Stimulated activated naive CD4-positive, alpha-beta T cell (primary cell): ENCODE data around the gene ULK4.

Source experiments
- DNase-seq, 6 experiments: peaks; one replicate each; lab custom pipeline; 2025; lab: John Stamatoyannopoulos, UW

ULK4 gene

DNA sequence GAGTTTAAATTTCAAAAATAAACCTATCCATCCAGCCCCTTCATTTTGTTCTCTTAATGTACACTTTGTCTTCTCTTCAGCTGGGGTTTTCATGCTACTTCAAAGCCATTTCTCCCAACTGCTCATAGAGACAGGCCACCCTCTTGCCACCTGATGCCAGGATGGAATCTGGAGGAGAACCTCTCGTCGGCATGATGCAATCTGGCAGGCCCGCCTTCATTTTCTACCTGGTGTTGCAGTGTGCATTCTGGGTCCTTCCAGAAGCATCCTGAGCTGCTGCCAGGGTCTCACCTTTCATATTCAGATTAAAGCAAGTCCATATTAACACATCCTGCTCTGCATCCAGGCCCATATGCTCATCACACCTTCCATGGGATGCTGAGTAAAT lies 701.8 kb downstream of the ULK4 start:
- no peak for DNase-seq

DNA sequence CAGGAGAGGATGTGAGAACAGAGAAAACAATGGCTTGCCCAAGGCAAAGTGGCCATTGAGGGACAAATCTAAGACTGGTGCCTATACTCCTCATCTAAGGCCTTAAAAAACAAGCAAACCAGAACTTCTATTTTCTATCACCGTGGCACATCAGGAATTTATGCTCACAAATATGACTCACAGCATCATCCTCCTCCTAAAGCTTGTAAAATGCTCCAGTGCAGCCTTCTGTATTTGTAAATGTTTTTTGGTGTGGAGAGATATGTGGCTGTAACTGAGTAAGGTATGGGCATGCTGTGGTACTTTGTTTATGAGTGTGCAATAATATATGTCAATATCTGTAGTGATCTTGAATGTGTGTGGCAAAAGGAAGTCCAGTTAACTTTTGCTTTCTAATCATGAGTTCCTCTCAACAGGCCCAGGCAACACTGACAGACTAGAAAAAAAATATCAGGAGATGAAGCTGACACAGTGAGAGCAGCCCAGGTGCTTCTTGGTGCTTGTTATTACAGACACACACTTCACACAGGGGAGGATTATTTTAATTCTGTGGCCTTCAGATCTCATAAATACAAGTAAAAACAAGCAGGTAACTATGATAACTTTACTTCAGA lies 702.3 kb downstream of the ULK4 start:
- no peak for DNase-seq

GRCh38 chr3:41258239-41258800 lies 703.6 kb downstream of the ULK4 start:
- DNase-seq = no peak

DNA sequence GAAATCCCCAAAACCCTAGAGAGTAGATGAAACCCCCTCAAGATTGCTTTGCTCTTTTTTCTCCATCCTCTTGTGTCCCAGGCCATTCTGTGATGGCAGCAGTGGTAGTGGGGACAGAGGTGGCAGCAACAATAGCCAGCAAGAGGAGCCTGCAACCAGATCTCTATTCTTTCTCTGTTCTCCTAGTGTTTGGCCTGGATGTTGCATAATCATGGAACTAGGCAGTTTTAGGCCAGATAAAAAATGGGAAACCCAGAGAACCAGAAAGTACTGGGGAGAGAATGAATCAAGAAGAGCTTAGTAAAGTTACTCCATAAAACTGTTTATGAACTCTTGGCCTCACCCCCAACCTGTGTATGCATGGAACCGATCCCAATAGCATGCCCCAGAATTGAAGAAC lies 710.3 kb downstream of the ULK4 start:
- DNase-seq = no peak

DNA sequence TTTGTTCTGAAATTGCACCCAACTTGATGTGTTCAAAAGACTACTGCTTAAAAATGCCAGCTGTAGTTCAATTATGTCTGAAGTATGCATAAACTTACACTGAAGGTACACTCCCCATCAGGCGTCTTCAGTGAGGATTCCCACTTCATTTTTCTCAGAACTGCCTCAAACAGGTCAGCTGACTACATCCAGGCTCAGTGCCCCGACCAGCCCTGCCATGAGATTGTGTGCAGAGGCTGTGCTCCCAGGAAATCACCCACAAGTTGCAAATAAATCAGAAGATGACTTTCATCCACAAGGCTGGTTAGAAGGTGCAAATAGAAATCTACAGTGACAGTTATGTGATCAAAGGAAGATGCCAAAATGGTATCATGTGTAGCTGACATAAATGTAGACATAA lies 711.1 kb downstream of the ULK4 start:
- no peak for DNase-seq

GRCh38 chr3:41249318-41249717 lies 712.6 kb downstream of the ULK4 start:
- DNase-seq = no peak

DNA sequence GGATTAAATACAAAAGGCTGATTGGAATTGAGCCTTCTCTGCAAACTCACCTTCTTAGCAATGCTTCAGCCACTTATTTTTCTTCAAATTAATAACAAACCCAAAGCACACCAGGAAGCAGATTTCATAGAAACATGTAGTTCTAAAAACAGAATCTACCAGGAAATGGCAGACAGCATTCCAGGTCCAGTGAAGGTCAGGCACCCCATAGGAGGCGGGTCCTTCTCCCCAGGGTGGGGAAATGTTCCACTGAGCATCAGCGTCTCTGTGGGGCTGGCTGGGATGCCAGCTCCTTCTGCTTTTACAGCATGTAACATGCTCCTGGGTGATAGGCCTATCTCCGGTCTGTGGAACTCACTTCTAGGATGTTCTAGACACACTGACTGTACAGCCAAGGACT lies 713.4 kb downstream of the ULK4 start:
- DNase-seq = no peak

- DNase-seq = no peak
Observed at GRCh38 chr3:41247055-41248004, 714.6 kb downstream of the ULK4 start.

DNA sequence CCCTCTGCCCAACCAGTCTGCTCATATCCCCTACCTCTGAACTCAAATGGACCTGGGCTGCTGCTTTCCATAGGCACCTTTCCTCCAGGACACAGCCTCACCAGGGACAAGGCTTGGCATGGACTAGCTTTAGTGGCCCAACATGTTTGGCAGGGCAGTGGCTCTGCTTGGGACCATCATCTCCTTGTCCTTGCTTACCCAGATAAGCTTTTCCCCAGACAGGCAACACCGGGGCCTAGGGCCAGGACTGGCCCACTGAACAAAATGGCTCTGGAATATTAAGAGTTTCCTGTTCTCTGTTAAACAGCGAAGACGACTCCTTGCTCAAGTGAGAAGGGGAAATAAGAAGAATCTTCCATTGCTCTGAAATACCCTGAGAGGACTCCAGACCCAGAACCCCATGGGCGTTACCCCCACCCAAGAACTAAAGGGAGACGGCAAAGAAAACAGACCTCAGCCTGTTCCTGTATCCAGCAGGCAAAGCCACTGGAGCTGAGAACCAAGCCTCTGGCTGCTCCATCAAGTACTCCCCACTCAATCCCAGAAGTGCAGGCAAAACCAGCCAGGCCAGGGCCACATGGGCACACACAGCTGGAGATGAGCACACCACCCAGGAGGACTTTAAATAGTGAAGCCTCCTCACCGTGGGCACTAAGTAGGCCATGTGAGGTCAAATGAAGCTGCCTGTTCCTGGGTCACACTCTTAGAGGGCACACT lies 717.1 kb downstream of the ULK4 start:
- no peak for DNase-seq

- no peak for DNase-seq
Observed at GRCh38 chr3:41243183-41243582, 718.7 kb downstream of the ULK4 start.

DNA sequence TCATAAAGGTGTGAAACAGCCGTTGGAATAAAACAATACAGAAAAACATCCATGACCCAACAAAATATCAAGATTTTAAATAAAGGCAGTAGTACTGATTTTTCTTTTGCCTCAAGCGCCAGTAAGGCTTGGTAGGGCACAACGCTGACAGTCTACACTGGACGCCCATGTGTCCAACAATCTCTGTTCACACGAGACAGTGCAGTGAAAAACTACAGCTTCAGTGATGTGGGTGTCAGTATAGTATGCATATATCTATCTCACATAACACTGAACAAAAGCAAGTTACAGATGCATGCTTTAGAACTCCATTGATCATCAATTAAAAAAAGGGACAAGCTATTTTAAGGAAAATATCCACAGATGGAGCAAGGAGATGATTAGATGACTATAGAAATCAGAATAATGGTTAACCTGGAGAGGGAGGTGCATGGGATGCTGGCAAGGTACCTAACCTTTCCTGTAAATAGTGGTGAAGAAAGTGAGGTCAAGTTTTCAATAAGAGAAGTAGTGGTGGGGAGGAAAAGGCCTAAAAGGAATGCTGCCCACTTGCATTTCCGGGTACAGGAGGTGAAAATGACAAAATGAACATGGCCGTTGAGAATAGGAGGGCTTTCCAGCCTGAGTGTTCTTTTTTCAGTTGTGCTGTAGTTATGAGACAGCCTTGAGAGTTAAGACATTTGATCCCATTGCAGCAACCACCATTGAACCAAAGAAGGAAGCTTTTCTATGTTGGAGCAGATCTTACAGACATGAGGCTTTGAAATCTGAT lies 719.9 kb downstream of the ULK4 start:
- no peak for DNase-seq

GRCh38 chr3:41241161-41241560 lies 720.7 kb downstream of the ULK4 start:
- DNase-seq = no peak

DNA sequence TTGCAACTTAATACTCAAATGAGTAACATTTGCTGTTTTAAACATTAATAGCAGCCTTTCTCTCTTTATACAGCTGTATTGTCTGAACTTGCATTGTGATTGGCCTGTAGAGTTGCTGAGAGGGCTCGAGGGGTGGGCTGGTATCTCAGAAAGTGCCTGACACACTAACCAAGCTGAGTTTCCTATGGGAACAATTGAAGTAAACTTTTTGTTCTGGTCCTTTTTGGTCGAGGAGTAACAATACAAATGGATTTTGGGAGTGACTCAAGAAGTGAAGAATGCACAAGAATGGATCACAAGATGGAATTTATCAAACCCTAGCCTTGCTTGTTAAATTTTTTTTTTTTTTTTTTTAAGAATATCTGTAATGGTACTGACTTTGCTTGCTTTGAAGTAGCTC lies 722.3 kb downstream of the ULK4 start:
- DNase-seq = no peak

DNA sequence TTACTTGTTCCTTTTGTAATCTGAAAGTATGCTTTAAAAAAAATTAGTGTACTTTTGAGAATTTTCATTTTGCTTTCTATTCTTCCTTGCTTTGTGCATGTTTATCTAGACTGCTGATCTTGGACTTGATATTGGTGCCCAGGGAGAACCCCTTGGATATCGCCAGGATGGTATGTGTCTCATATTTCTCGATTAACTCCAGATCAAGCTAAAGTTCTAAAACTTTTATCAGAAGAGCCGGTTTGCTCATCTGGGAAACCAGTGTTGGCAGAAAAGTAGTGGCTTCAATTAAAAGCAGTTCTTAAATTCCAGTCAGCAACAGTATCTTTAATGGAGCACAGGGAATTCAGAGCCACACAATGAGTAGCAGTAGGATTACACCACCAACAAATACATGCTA lies 724.0 kb downstream of the ULK4 start:
- DNase-seq = no peak

GRCh38 chr3:41236228-41236627 lies 725.7 kb downstream of the ULK4 start:
- DNase-seq = no peak

- DNase-seq = no peak
Observed at GRCh38 chr3:41234823-41235721, 726.8 kb downstream of the ULK4 start.

DNA sequence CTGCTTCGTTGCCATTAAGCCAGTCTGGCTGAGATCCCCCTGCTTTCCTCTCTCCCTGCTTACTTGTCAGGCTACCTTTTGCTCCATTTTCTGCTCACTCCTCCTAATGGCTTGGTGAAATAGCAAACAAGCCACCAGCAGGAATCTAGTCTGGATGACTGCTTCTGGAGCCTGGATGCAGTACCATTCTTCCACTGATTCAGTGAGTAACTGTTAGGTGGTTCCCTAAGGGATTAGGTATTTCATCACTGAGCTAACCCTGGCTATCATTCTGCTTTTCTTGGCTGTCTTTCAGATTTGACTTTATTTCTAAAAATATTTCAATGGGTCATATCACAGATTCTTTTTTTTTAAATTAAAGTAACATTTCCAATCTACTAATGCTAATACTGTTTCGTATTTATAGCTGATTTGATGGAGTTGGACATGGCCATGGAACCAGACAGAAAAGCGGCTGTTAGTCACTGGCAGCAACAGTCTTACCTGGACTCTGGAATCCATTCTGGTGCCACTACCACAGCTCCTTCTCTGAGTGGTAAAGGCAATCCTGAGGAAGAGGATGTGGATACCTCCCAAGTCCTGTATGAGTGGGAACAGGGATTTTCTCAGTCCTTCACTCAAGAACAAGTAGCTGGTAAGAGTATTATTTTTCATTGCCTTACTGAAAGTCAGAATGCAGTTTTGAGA lies 737.6 kb downstream of the ULK4 start:
- no peak for DNase-seq

DNA sequence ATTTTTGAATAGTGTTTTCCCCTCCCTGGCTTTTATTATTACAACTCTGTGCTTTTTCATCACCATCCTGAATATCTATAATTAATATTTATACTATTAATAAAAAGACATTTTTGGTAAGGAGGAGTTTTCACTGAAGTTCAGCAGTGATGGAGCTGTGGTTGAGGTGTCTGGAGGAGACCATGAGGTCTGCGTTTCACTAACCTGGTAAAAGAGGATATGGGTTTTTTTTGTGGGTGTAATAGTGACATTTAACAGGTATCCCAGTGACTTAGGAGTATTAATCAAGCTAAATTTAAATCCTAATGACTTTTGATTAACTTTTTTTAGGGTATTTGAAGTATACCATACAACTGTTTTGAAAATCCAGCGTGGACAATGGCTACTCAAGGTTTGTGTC lies 738.2 kb downstream of the ULK4 start:
- DNase-seq = no peak

GRCh38 chr3:41223078-41223477 lies 738.8 kb downstream of the ULK4 start:
- no peak for DNase-seq

- DNase-seq = no peak
Observed at GRCh38 chr3:41222501-41222900, 739.4 kb downstream of the ULK4 start.
